ENCODE measurements around the gene PDIA4. TPM values are rescaled to one million over a fixed set of nuclear protein-coding genes. Genes with fewer than 3 reads are reported as not detected.

Gene PDIA4
- polyA plus RNA-seq, 3 donors, result 36.5 to 51.2 (median 37.0) TPM

- intact Hi-C loops (cut with micrococcal nuclease), result no loop called here
- no peak for TF ChIP-seq CTCF (IDR thresholded peaks at IDR 0.05)
- Histone ChIP-seq H3K4me2 (replicated peaks; ENCODE audit: extremely low read depth, low read length, poor library complexity, severe bottlenecking) (no peak overlapping the region), H3K4me3 (replicated peaks in 1 of 3; ENCODE audit: low read depth in 2 of 3, low read length in 3 of 3) (no peak overlapping the region), H3K79me2 (ENCODE audit: insufficient read depth, low read length) (no peaks in the 10 kb centered on the region), H3K27ac (ENCODE audit: low read depth in 1 of 2, low read length in 2 of 2) (no peak overlapping the region), H3K4me1 (ENCODE audit: control insufficient read depth in 1 of 2, insufficient read depth in 2 of 2, low read length in 2 of 2) (no peaks in the 10 kb centered on the region), H3K36me3 (replicated peaks in 1 of 2; ENCODE audit: control insufficient read depth in 1 of 2, insufficient read depth in 2 of 2, low read length in 2 of 2) (peaks cover 31 to 46% of the 10 kb centered on the region in 2 donors), H2AFZ (ENCODE audit: insufficient read depth, low read depth, low read length, poor library complexity, severe bottlenecking) (no peak overlapping the region), H3K9ac (ENCODE audit: insufficient read depth, low read length, poor library complexity, severe bottlenecking) (no peak overlapping the region), H4K20me1 (ENCODE audit: insufficient read depth, low read length) (no peaks in the 10 kb centered on the region), H3K9me3 (replicated peaks in 1 of 2; ENCODE audit: control insufficient read depth in 1 of 2, insufficient read depth in 1 of 2, low read length in 2 of 2) (no peaks in the 10 kb centered on the region), H3K27me3 (ENCODE audit: control insufficient read depth in 2 of 2, insufficient read depth in 2 of 2, low read length in 2 of 2) (no peaks in the 10 kb centered on the region)
- DNase-seq, result no peak
- no peak overlapping the region for H3K4me3 Mint-ChIP-seq
- H3K27me3 Mint-ChIP-seq (ENCODE audit: low read depth in 3 of 3), result peaks cover 0 to 3% (median 0%) of the 10 kb centered on the region in 3 donors
- no peaks in the 10 kb centered on the region for H3K9me3 Mint-ChIP-seq
- peaks cover 38 to 54% of the 10 kb centered on the region in 2 donors for H3K36me3 Mint-ChIP-seq
- WGBS (ENCODE audit: insufficient coverage), result 94% methylated on average over 8 of the region's 13 CpGs
- peak overlapping the region in 2 of 7 donors; percentile 42 to 48 for H3K27ac Mint-ChIP-seq
- H3K4me1 Mint-ChIP-seq, result peaks cover 2% of the 10 kb centered on the region
These were observed 25.7 kb downstream of the PDIA4 start for GRCh38 chr7:149002604-149003003.

- DNase-seq, result no peak
- peak overlapping the region in 2 of 7 donors; percentile 22 to 37 for H3K27ac Mint-ChIP-seq
- Histone ChIP-seq H4K20me1 (ENCODE audit: insufficient read depth, low read length) (no peaks in the 10 kb centered on the region), H3K9me3 (replicated peaks in 1 of 2; ENCODE audit: control insufficient read depth in 1 of 2, insufficient read depth in 1 of 2, low read length in 2 of 2) (no peaks in the 10 kb centered on the region), H3K36me3 (replicated peaks in 1 of 2; ENCODE audit: control insufficient read depth in 1 of 2, insufficient read depth in 2 of 2, low read length in 2 of 2) (peaks cover 27 to 36% of the 10 kb centered on the region in 2 donors), H3K27me3 (ENCODE audit: control insufficient read depth in 2 of 2, insufficient read depth in 2 of 2, low read length in 2 of 2) (no peaks in the 10 kb centered on the region), H3K27ac (ENCODE audit: low read depth in 1 of 2, low read length in 2 of 2) (peak overlapping the region in 1 of 2 donors; percentile 0), H3K4me3 (replicated peaks in 1 of 3; ENCODE audit: low read depth in 2 of 3, low read length in 3 of 3) (no peak overlapping the region), H2AFZ (ENCODE audit: insufficient read depth, low read depth, low read length, poor library complexity, severe bottlenecking) (no peak overlapping the region), H3K4me2 (replicated peaks; ENCODE audit: extremely low read depth, low read length, poor library complexity, severe bottlenecking) (no peak overlapping the region), H3K79me2 (ENCODE audit: insufficient read depth, low read length) (no peaks in the 10 kb centered on the region), H3K9ac (ENCODE audit: insufficient read depth, low read length, poor library complexity, severe bottlenecking) (no peak overlapping the region), H3K4me1 (ENCODE audit: control insufficient read depth in 1 of 2, insufficient read depth in 2 of 2, low read length in 2 of 2) (no peaks in the 10 kb centered on the region)
- peak overlapping the region in 1 of 2 donors; percentile 32 for H3K4me3 Mint-ChIP-seq
- intact Hi-C loops (cut with micrococcal nuclease), result no loop called here
- peaks cover 0 to 1% (median 0%) of the 10 kb centered on the region in 3 donors for H3K27me3 Mint-ChIP-seq (ENCODE audit: low read depth in 3 of 3)
- no peak for TF ChIP-seq CTCF (IDR thresholded peaks at IDR 0.05)
- WGBS (ENCODE audit: insufficient coverage), result 81% methylated on average over 10 of the region's 11 CpGs
- H3K9me3 Mint-ChIP-seq, result no peaks in the 10 kb centered on the region
- H3K4me1 Mint-ChIP-seq, result peaks cover 2% of the 10 kb centered on the region
- H3K36me3 Mint-ChIP-seq, result peaks cover 29 to 44% of the 10 kb centered on the region in 2 donors
These were observed 26.8 kb downstream of the PDIA4 start for GRCh38 chr7:149001427-149002068.
